Measurements from ENCODE around the gene CUEDC1.

- no peak for TF ChIP-seq EZH2 (IDR thresholded peaks at IDR 0.05; ENCODE audit: borderline replicate concordance)
- TF ChIP-seq, protein P1, sequence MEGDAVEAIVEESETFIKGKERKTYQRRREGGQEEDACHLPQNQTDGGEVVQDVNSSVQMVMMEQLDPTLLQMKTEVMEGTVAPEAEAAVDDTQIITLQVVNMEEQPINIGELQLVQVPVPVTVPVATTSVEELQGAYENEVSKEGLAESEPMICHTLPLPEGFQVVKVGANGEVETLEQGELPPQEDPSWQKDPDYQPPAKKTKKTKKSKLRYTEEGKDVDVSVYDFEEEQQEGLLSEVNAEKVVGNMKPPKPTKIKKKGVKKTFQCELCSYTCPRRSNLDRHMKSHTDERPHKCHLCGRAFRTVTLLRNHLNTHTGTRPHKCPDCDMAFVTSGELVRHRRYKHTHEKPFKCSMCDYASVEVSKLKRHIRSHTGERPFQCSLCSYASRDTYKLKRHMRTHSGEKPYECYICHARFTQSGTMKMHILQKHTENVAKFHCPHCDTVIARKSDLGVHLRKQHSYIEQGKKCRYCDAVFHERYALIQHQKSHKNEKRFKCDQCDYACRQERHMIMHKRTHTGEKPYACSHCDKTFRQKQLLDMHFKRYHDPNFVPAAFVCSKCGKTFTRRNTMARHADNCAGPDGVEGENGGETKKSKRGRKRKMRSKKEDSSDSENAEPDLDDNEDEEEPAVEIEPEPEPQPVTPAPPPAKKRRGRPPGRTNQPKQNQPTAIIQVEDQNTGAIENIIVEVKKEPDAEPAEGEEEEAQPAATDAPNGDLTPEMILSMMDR (IDR thresholded peaks at IDR 0.05; ENCODE audit: poor library complexity): no peak
Observed at GRCh38 chr17:57876866-57877237, 78.4 kb downstream of the CUEDC1 start.

Measured in hepatocyte (in vitro differentiated cells).